HCT116 (cell line): ENCODE results near the gene HES5. TPM values are rescaled to one million over a fixed set of nuclear protein-coding genes. Genes with fewer than 3 reads are reported as not detected.

Experiments
- ATAC-seq: fragments of 200-7000 bp; cut with Tn5 transposase; 2 replicates; pipeline ENCODE4 v1.9.1; 2020; ENCODE audit warnings: mild to moderate bottlenecking, moderate library complexity
- BruUV-seq: library from RNA; stranded (reverse); fragments of 400-500 nt; replicated peaks from 2 replicates; lab custom pipeline; 2021; lab: Mats Ljungman, UMichigan
- CTCF ChIA-PET: fragments of 300-600 bp; sonication (Branson Sonifier 250); formaldehyde crosslinking; loops from one replicate; lab custom pipeline; 2021; ENCODE audit warnings: antibody characterized with exemption; lab: Charles Lee
- POLR2A ChIA-PET: fragments of 300-600, 350-600 bp; sonication (Branson Sonifier 250); formaldehyde crosslinking; loops from one replicate; lab custom pipeline; 2021; ENCODE audit warnings: antibody characterized with exemption; lab: Charles Lee
- RAD21 ChIA-PET, 2 experiments: fragments of 300-600 bp; sonication (Branson Sonifier 250); formaldehyde crosslinking; loops; one replicate each; lab custom pipeline; 2023; ENCODE audit warnings: low total read pairs in 2 of 2; ENCODE audit not compliant: uncharacterized antibody in 2 of 2, unreplicated experiment in 2 of 2, low non-redundant PET in 1 of 2; lab: Charles Lee
- DNase-seq: peaks from one replicate; pipeline ENCODE4 v3.0.0-alpha.2; 2010; ENCODE audit warnings: low read depth, low spot score
- H2AFZ ChIP-seq: fragments of 200-600 bp; shearing (Covaris generic), sonication (generic); 2 replicates; pipeline ENCODE4 v1.6.1; 2017; ENCODE audit warnings: low read depth, mixed run types, mixed read lengths, antibody characterized with exemption, low read length; ENCODE audit not compliant: poor library complexity, severe bottlenecking
- H3K27ac ChIP-seq: 2 replicates; pipeline ENCODE4 v1.5.1; 2012; ENCODE audit warnings: low read depth, low read length
- H3K27me3 ChIP-seq: fragments of 200-600 bp; sonication (generic); 2 replicates; pipeline ENCODE4 v1.6.1; 2016; ENCODE audit warnings: mixed run types, low read length, mixed read lengths; ENCODE audit not compliant: insufficient read depth
- H3K36me3 ChIP-seq, 2 experiments: fragments of 200-500 bp in 1 of 2; fragments of 200-600 bp in 1 of 2; sonication (Bioruptor generic) in 1 of 2; sonication (generic) in 1 of 2; 2 replicates each; pipeline versions ENCODE4 v1.5.1 to v1.6.1; 2014 to 2016; ENCODE audit warnings: low read length in 2 of 2, inconsistent platforms in 1 of 2, mixed read lengths in 1 of 2, mixed run types in 1 of 2; ENCODE audit not compliant: insufficient read depth in 2 of 2, control insufficient read depth in 1 of 2
- H3K4me1 ChIP-seq, 2 experiments: fragments of 200-600 bp in 1 of 2; sonication (generic) in 1 of 2; 2 replicates each; pipeline versions ENCODE4 v1.5.1 to v1.6.1; 2012 to 2017; ENCODE audit warnings: low read length in 2 of 2, inconsistent platforms in 1 of 2, mild to moderate bottlenecking in 1 of 2, mixed read lengths in 1 of 2, mixed run types in 1 of 2, moderate library complexity in 1 of 2; ENCODE audit not compliant: insufficient read depth in 2 of 2, control insufficient read depth in 1 of 2
- H3K4me2 ChIP-seq: fragments of 200-600 bp; sonication (generic); 2 replicates; pipeline ENCODE4 v1.6.1; 2017; ENCODE audit warnings: mixed run types, low read length, mixed read lengths
- H3K4me3 ChIP-seq, 2 experiments: fragments of 200-600 bp in 1 of 2; sonication (generic) in 1 of 2; replicated peaks in 1 of 2; 2 replicates each; pipeline ENCODE4 v1.5.1; 2011 to 2016; ENCODE audit warnings: low read length in 2 of 2, control low read depth in 1 of 2, low read depth in 1 of 2, mild to moderate bottlenecking in 1 of 2, mixed read lengths in 1 of 2, mixed run types in 1 of 2
- H3K79me2 ChIP-seq: fragments of 200-600 bp; sonication (generic); 2 replicates; pipeline ENCODE4 v1.6.1; 2017; ENCODE audit warnings: mild to moderate bottlenecking, mixed run types, low read length, moderate library complexity, mixed read lengths; ENCODE audit not compliant: insufficient read depth
- H3K9ac ChIP-seq: fragments of 200-600 bp; sonication (generic); 2 replicates; pipeline ENCODE4 v1.6.1; 2016; ENCODE audit warnings: low read length, mixed read lengths
- H3K9me2 ChIP-seq: fragments of 200-600 bp; sonication (generic), shearing (Covaris generic); 2 replicates; pipeline ENCODE4 v1.6.1; 2017; ENCODE audit warnings: mixed run types, mild to moderate bottlenecking, moderate library complexity; ENCODE audit not compliant: insufficient read depth
- H3K9me3 ChIP-seq, 2 experiments: fragments of 200-500 bp in 1 of 2; fragments of 200-600 bp in 1 of 2; sonication (Bioruptor generic) in 1 of 2; sonication (generic) in 1 of 2; 2 replicates each; pipeline ENCODE4 v1.6.1; 2014 to 2017; ENCODE audit warnings: low read length in 2 of 2, mixed read lengths in 2 of 2, inconsistent platforms in 1 of 2, low read depth in 1 of 2, mild to moderate bottlenecking in 1 of 2, mixed run types in 1 of 2, moderate library complexity in 1 of 2; ENCODE audit not compliant: control insufficient read depth in 1 of 2, insufficient read depth in 1 of 2
- H4K20me1 ChIP-seq: fragments of 200-600 bp; sonication (generic), shearing (Covaris generic); 2 replicates; pipeline ENCODE4 v1.6.1; 2017; ENCODE audit warnings: mixed run types, mild to moderate bottlenecking, moderate library complexity; ENCODE audit not compliant: insufficient read depth
- CBX3 ChIP-seq: IDR thresholded peaks from 2 replicates; pipeline ENCODE4 v1.6.1; 2012; ENCODE audit warnings: low read depth
- CEBPB ChIP-seq: IDR thresholded peaks from 2 replicates; pipeline ENCODE4 v1.6.1; 2012; ENCODE audit warnings: low read depth
- EGR1 ChIP-seq: IDR thresholded peaks from 2 replicates; pipeline ENCODE4 v1.6.1; 2012; ENCODE audit warnings: low read depth
- ELF1 ChIP-seq: IDR thresholded peaks from 2 replicates; pipeline ENCODE4 v1.6.1; 2012; ENCODE audit warnings: low read depth, borderline replicate concordance
- EZH2phosphoT487 ChIP-seq: fragments of 200-600 bp; IDR thresholded peaks from 2 replicates; pipeline ENCODE4 v1.6.1; 2018; ENCODE audit warnings: antibody characterized with exemption, borderline replicate concordance
- FOSL1 ChIP-seq: IDR thresholded peaks from 2 replicates; pipeline ENCODE4 v1.6.1; 2012; ENCODE audit warnings: low read depth
- JUND ChIP-seq: IDR thresholded peaks from 2 replicates; pipeline ENCODE4 v1.6.1; 2012
- POLR2A ChIP-seq: IDR thresholded peaks from 2 replicates; pipeline ENCODE4 v1.7.0; 2011; ENCODE audit warnings: borderline replicate concordance; ENCODE audit not compliant: insufficient read depth, insufficient read length; ENCODE audit errors: extremely low read depth
- RAD21 ChIP-seq: IDR thresholded peaks from 2 replicates; pipeline ENCODE4 v1.6.1; 2012; ENCODE audit warnings: low read depth, mild to moderate bottlenecking
- SIN3A ChIP-seq: IDR thresholded peaks from 2 replicates; pipeline ENCODE4 v1.6.1; 2012; ENCODE audit warnings: low read depth
- SP1 ChIP-seq: IDR thresholded peaks from 2 replicates; pipeline ENCODE4 v1.6.1; 2012; ENCODE audit warnings: low read depth
- ZNF274 ChIP-seq: fragments of 200-500 bp; sonication (Bioruptor generic); IDR thresholded peaks from 2 replicates; pipeline ENCODE4 v1.6.1; 2014; ENCODE audit warnings: mild to moderate bottlenecking, low read depth, low read length, inconsistent platforms
- intact Hi-C: fragments of 100-400 bp; cut with micrococcal nuclease; formaldehyde crosslinking; loops from 2 replicates; pipeline ENCODE4 v1.10.0; 2022
- total RNA-seq: library from RNA; stranded (reverse); gene quantifications from one replicate; pipeline ENCODE4 v1.2.1, GENCODE V29; 2021; ENCODE audit not compliant: unreplicated experiment
- TF ChIP-seq, protein P1 (sequence below): IDR thresholded peaks from 2 replicates; pipeline ENCODE4 v1.6.1; 2012
- TF ChIP-seq, protein P2 (sequence below), 3 experiments: fragments of 200-600 bp in 1 of 3; sonication (generic) in 1 of 3; IDR thresholded peaks in 2 of 3; conservative IDR thresholded peaks in 1 of 3; 2 replicates each; pipeline ENCODE4 v1.5.1; 2012 to 2017; ENCODE audit warnings: low read depth in 2 of 3, low read length in 2 of 3, antibody characterized with exemption in 1 of 3, borderline replicate concordance in 1 of 3, control low read depth in 1 of 3, mild to moderate bottlenecking in 1 of 3, mixed read lengths in 1 of 3, mixed run types in 1 of 3, moderate library complexity in 1 of 3; ENCODE audit not compliant: insufficient read depth in 1 of 3
- TF ChIP-seq, protein P3 (sequence below): IDR thresholded peaks from 2 replicates; pipeline ENCODE4 v1.6.1; 2012

Gene HES5
- total RNA-seq, 1 experiment from 2014 or later = not detected

DNA sequence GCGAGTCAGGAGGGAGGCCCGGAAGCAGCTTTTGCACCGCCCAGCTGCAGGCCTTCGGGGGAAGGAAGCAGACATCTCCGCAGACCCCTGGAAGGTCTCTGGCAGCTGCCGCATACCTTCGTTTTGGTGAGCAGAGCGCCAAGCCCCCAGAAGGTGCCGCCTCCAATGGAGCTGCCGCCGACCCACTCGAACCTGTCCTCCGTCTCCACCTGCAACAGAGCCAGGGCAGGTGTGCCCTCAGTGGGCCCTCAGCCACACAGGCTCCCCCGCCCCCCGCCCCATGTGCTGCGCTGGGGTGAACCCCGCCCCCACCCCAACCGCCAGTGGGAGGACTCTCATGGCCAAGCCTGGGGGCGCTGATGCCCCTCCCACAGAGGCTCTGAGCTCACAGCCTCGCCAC lies 9.9 kb downstream of the HES5 start:
- Histone ChIP-seq H4K20me1 (peaks cover 6% of the 10 kb centered on the region; the same call in 1 of the 2 replicates), H3K36me3 (peaks cover 15 to 22% of the 10 kb centered on the region in 2 experiments; a peak in 3 of 4 replicates), H3K27me3 (no peaks in the 10 kb centered on the region), H3K4me3 (no peak overlapping the region), H3K4me1 (peaks cover 7% of the 10 kb centered on the region in 2 experiments; a peak in 3 of 4 replicates), H3K9ac (no peak overlapping the region), H2AFZ (no peak overlapping the region), H3K27ac (no peak overlapping the region), H3K4me2 (no peak overlapping the region), H3K9me3 (no peaks in the 10 kb centered on the region), H3K79me2 (peaks cover 42% of the 10 kb centered on the region), H3K9me2 (no peaks in the 10 kb centered on the region)
- intact Hi-C loops = no loop called here
- ChIA-PET POLR2A (no interaction called here), CTCF (no interaction called here), RAD21 (no interaction called here)
- no peak for ATAC-seq
- BruUV-seq = no TSS peak
- DNase-seq = no peak
- TF ChIP-seq, protein P1, sequence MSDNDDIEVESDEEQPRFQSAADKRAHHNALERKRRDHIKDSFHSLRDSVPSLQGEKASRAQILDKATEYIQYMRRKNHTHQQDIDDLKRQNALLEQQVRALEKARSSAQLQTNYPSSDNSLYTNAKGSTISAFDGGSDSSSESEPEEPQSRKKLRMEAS = no peak
- TF ChIP-seq POLR2A (no peak), CEBPB (no peak), FOSL1 (no peak), SIN3A (no peak), SP1 (no peak), ELF1 (no peak), EGR1 (no peak), CBX3 (no peak), JUND (no peak), EZH2phosphoT487 (no peak), RAD21 (no peak), ZNF274 (no peak)
- TF ChIP-seq, protein P2, sequence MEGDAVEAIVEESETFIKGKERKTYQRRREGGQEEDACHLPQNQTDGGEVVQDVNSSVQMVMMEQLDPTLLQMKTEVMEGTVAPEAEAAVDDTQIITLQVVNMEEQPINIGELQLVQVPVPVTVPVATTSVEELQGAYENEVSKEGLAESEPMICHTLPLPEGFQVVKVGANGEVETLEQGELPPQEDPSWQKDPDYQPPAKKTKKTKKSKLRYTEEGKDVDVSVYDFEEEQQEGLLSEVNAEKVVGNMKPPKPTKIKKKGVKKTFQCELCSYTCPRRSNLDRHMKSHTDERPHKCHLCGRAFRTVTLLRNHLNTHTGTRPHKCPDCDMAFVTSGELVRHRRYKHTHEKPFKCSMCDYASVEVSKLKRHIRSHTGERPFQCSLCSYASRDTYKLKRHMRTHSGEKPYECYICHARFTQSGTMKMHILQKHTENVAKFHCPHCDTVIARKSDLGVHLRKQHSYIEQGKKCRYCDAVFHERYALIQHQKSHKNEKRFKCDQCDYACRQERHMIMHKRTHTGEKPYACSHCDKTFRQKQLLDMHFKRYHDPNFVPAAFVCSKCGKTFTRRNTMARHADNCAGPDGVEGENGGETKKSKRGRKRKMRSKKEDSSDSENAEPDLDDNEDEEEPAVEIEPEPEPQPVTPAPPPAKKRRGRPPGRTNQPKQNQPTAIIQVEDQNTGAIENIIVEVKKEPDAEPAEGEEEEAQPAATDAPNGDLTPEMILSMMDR (IDR thresholded peaks at IDR 0.05 in 2 of 3, conservative IDR thresholded peaks at IDR 0.05 in 1 of 3; ENCODE audit: borderline replicate concordance in 1 of 3, insufficient read depth in 1 of 3, low read depth in 2 of 3, low read length in 2 of 3) = no peak
- TF ChIP-seq, protein P3, sequence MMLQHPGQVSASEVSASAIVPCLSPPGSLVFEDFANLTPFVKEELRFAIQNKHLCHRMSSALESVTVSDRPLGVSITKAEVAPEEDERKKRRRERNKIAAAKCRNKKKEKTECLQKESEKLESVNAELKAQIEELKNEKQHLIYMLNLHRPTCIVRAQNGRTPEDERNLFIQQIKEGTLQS = no peak
